GM12892 (cell line): Measurements from ENCODE around the gene ZNF735.
"Not testable (repeated sequence)": the region's sequence is repeated elsewhere in the genome, so short reads cannot be mapped to it uniquely, and the experiment has no call there.

Experiments
- POLR2A ChIP-seq: IDR thresholded peaks from 2 replicates; pipeline ENCODE4 v1.6.1; 2011; ENCODE audit warnings: low read depth, low read length, control low read depth
- POLR2AphosphoS5 ChIP-seq: IDR thresholded peaks from 2 replicates; pipeline ENCODE4 v1.6.1; 2011; ENCODE audit warnings: low read depth, low read length, control low read depth
- TAF1 ChIP-seq: IDR thresholded peaks from 2 replicates; pipeline ENCODE4 v1.6.1; 2011; ENCODE audit warnings: low read depth, mild to moderate bottlenecking, control low read depth, low read length, borderline replicate concordance

GRCh38 chr7:64228174-64228573 is 21.2 kb downstream of the ZNF735 start, which contains the start of gene ZNF679:
- TF ChIP-seq POLR2AphosphoS5, POLR2A, TAF1: not testable (repeated sequence)
